B cell (primary cell): ENCODE measurements around the gene PDE4B. TPM values are rescaled to one million over a fixed set of nuclear protein-coding genes. Genes with fewer than 3 reads are reported as not detected.

Source experiments
- ATAC-seq: fragments of 200-7000 bp; cut with Tn5 transposase; one replicate; pipeline ENCODE4 v1.10.0; 2021; ENCODE audit warnings: low read depth, mild to moderate bottlenecking, moderate number of reproducible peaks, moderate library complexity
- CTCF ChIA-PET: fragments of 350-600 bp; sonication (Branson Sonifier 250); formaldehyde crosslinking; loops from one replicate; lab custom pipeline; 2021; ENCODE audit warnings: antibody characterized with exemption, inconsistent platforms; lab: Charles Lee
- POLR2A ChIA-PET: fragments of 350-600 bp; sonication (Branson Sonifier 250); formaldehyde crosslinking; loops from one replicate; lab custom pipeline; 2021; ENCODE audit warnings: antibody characterized with exemption; lab: Charles Lee
- DNase-seq: peaks from one replicate; pipeline ENCODE4 v3.0.0; 2013
- H2AFZ ChIP-seq: 2 replicates; pipeline ENCODE4 v1.6.1; 2012; ENCODE audit warnings: mild to moderate bottlenecking, low read depth, low read length; ENCODE audit not compliant: insufficient read depth, poor library complexity, severe bottlenecking
- H3K27ac ChIP-seq, 2 donors: 1 replicate in 1 of 2; 2 replicates in 1 of 2; pipeline ENCODE4 v1.5.1; 2012 to 2013; ENCODE audit warnings: low read length in 2 of 2, mild to moderate bottlenecking in 2 of 2, moderate library complexity in 1 of 2
- H3K27me3 ChIP-seq, 4 experiments: fragments of 200-600 bp in 1 of 4; sonication (generic) in 1 of 4; replicated peaks in 1 of 4; 1 replicate in 2 of 4; 2 replicates in 2 of 4; pipeline versions ENCODE4 v1.6.1 to v1.7.0; 2013 to 2016; ENCODE audit warnings: low read length in 3 of 4, mild to moderate bottlenecking in 2 of 4, mixed read lengths in 1 of 4, moderate library complexity in 1 of 4; ENCODE audit not compliant: insufficient read depth in 4 of 4, control insufficient read depth in 3 of 4; ENCODE audit errors: control extremely low read depth in 1 of 4
- H3K36me3 ChIP-seq, 2 experiments: replicated peaks in 1 of 2; 1 replicate in 1 of 2; 2 replicates in 1 of 2; pipeline versions ENCODE4 v1.6.1 to v1.7.1; 2013; ENCODE audit warnings: low read length in 1 of 2; ENCODE audit not compliant: insufficient read depth in 2 of 2, control insufficient read depth in 1 of 2; ENCODE audit errors: control extremely low read depth in 1 of 2, extremely low read depth in 1 of 2
- H3K4me1 ChIP-seq, 2 donors: fragments of 200-600 bp in 1 of 2; sonication (generic) in 1 of 2; 1 replicate in 1 of 2; 2 replicates in 1 of 2; pipeline versions ENCODE4 v1.5.1 to v1.6.1; 2013 to 2017; ENCODE audit warnings: low read length in 2 of 2; ENCODE audit not compliant: control insufficient read depth in 2 of 2, insufficient read depth in 2 of 2
- H3K4me2 ChIP-seq: replicated peaks from 2 replicates; pipeline ENCODE3; 2012; ENCODE audit warnings: mild to moderate bottlenecking, low read depth, low read length; ENCODE audit not compliant: poor library complexity, severe bottlenecking
- H3K4me3 ChIP-seq, 5 experiments: fragments of 200-600 bp in 1 of 5; sonication (generic) in 1 of 5; 1 replicate in 3 of 5; 2 replicates in 2 of 5; pipeline versions ENCODE4 v1.5.1 to v1.7.0; 2011 to 2016; ENCODE audit warnings: low read length in 4 of 5, mild to moderate bottlenecking in 4 of 5, low read depth in 2 of 5, control low read depth in 1 of 5, moderate library complexity in 1 of 5; ENCODE audit not compliant: insufficient read depth in 1 of 5; ENCODE audit errors: control extremely low read depth in 1 of 5, extremely low read depth in 1 of 5
- H3K79me2 ChIP-seq: fragments of 200-600 bp; sonication (generic); one replicate; pipeline ENCODE4 v1.6.0; 2016; ENCODE audit warnings: low read length; ENCODE audit not compliant: control insufficient read depth, insufficient read depth
- H3K9ac ChIP-seq: fragments of 200-600 bp; sonication (generic); 2 replicates; pipeline ENCODE4 v1.6.1; 2017; ENCODE audit warnings: mild to moderate bottlenecking, low read length, moderate library complexity
- H3K9me3 ChIP-seq, 3 donors: one replicate each; pipeline versions ENCODE4 v1.6.1 to v1.7.1; 2013; ENCODE audit warnings: low read length in 2 of 3; ENCODE audit not compliant: control insufficient read depth in 2 of 3, insufficient read depth in 1 of 3; ENCODE audit errors: control extremely low read depth in 1 of 3
- H4K20me1 ChIP-seq: 2 replicates; pipeline ENCODE4 v1.6.0; 2012; ENCODE audit warnings: mild to moderate bottlenecking, low read length; ENCODE audit not compliant: insufficient read depth, control insufficient read depth, poor library complexity, severe bottlenecking
- H3K27ac Mint-ChIP-seq: one replicate; pipeline ENCODE4 v1.8.0; 2021; ENCODE audit warnings: mixed read lengths
- H3K27me3 Mint-ChIP-seq: one replicate; pipeline ENCODE4 v1.8.0; 2021; ENCODE audit warnings: mixed read lengths
- H3K4me1 Mint-ChIP-seq: one replicate; pipeline ENCODE4 v1.8.0; 2021; ENCODE audit warnings: mixed read lengths
- H3K4me3 Mint-ChIP-seq: one replicate; pipeline ENCODE4 v1.8.0; 2021; ENCODE audit warnings: mixed read lengths
- H3K9me3 Mint-ChIP-seq: one replicate; pipeline ENCODE4 v1.8.0; 2022; ENCODE audit warnings: mixed read lengths; ENCODE audit not compliant: insufficient read depth
- EZH2 ChIP-seq: IDR thresholded peaks from 2 replicates; pipeline ENCODE4 v1.6.1; 2012; ENCODE audit warnings: borderline replicate concordance, low read depth, mild to moderate bottlenecking, moderate library complexity, low read length; ENCODE audit not compliant: insufficient read depth, poor library complexity, severe bottlenecking
- WGBS: methylation state at CpG from one replicate; pipeline ENCODE4 v1.1.5; 2013; ENCODE audit warnings: missing lambda C conversion rate; ENCODE audit not compliant: insufficient coverage; 5-methylcytosine and 5-hydroxymethylcytosine counted together
- intact Hi-C: fragments of 100-400 bp; cut with micrococcal nuclease; formaldehyde crosslinking; loops from one replicate; pipeline ENCODE4 v1.10.0; 2022
- polyA plus RNA-seq: library from polyadenylated mRNA; depleted of rRNA; stranded (reverse); fragments of >200 nt; gene quantifications from 2 replicates; pipeline ENCODE4 v1.2.3, GENCODE V29; 2012
- total RNA-seq, 2 donors: library from RNA; stranded (reverse); fragments of 120-200 nt in 1 of 2; gene quantifications; 1 replicate in 1 of 2; 2 replicates in 1 of 2; pipeline versions ENCODE4 v1.2.3 to v1.2.4, GENCODE V29; 2013 to 2022
- TF ChIP-seq, protein P1 (sequence below): fragments of 200-600 bp; IDR thresholded peaks from one replicate; pipeline ENCODE4 v1.8.0; 2022; ENCODE audit warnings: antibody characterized with exemption, mild to moderate bottlenecking

PDE4B gene
- total and polyA plus RNA-seq, 2 donors (not counting 1 experiment from before 2014, with no cell fraction given) = 63.7 to 242 TPM

- POLR2A ChIA-PET = interaction anchor here (1.3 to 1.5 kb wide), 2 partner anchors 77 to 81 kb away, joined by 3 to 5 read pairs; no protein-coding TSS in a partner anchor
- H2AFZ ChIP-seq = peak overlapping the region; percentile 24
- Mint-ChIP-seq H3K9me3 (no peaks in the 10 kb centered on the region), H3K27me3 (no peaks in the 10 kb centered on the region), H3K27ac (peak overlapping the region; percentile 72), H3K4me3 (peak overlapping the region; percentile 59), H3K4me1 (peaks cover 22% of the 10 kb centered on the region)
- DNase-seq (no peak), ATAC-seq (no peak)
- no peaks in the 10 kb centered on the region for H3K9me3 ChIP-seq
- no peaks in the 10 kb centered on the region for H3K27me3 ChIP-seq
- H3K4me2 ChIP-seq = peak overlapping the region; percentile 29
- WGBS = no CpG with 5 or more reads among the region's 1 CpG
- intact Hi-C loops = loop anchor here (5.0 kb wide), 2 partner anchors 248 to 473 kb away; no protein-coding TSS in a partner anchor
- peaks cover 7 to 13% of the 10 kb centered on the region in 2 donors for H3K4me1 ChIP-seq
- H3K9ac ChIP-seq = no peak overlapping the region
- H3K4me3 ChIP-seq = no peak overlapping the region
- H3K36me3 ChIP-seq = no peaks in the 10 kb centered on the region
- CTCF ChIA-PET = interaction anchor here (1.0 to 23.9 kb wide), 14 partner anchors 9 to 292 kb away, joined by 3 to 572 read pairs (median 12); no protein-coding TSS in a partner anchor
- no peak for TF ChIP-seq EZH2
- TF ChIP-seq, protein P1, sequence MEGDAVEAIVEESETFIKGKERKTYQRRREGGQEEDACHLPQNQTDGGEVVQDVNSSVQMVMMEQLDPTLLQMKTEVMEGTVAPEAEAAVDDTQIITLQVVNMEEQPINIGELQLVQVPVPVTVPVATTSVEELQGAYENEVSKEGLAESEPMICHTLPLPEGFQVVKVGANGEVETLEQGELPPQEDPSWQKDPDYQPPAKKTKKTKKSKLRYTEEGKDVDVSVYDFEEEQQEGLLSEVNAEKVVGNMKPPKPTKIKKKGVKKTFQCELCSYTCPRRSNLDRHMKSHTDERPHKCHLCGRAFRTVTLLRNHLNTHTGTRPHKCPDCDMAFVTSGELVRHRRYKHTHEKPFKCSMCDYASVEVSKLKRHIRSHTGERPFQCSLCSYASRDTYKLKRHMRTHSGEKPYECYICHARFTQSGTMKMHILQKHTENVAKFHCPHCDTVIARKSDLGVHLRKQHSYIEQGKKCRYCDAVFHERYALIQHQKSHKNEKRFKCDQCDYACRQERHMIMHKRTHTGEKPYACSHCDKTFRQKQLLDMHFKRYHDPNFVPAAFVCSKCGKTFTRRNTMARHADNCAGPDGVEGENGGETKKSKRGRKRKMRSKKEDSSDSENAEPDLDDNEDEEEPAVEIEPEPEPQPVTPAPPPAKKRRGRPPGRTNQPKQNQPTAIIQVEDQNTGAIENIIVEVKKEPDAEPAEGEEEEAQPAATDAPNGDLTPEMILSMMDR = no peak
- no peaks in the 10 kb centered on the region for H4K20me1 ChIP-seq
- peaks cover 2% of the 10 kb centered on the region for H3K79me2 ChIP-seq
- no peak overlapping the region for H3K27ac ChIP-seq
Measured at GRCh38 chr1:66254785-66255184, 462.1 kb downstream of the PDE4B start.
